ENCODE measurements around the gene NWD2. TPM values are rescaled to one million over a fixed set of nuclear protein-coding genes. Genes with fewer than 3 reads are reported as not detected.

Gene NWD2
- total RNA-seq, 1 experiment from 2014 or later, result under 0.01 TPM

DNA sequence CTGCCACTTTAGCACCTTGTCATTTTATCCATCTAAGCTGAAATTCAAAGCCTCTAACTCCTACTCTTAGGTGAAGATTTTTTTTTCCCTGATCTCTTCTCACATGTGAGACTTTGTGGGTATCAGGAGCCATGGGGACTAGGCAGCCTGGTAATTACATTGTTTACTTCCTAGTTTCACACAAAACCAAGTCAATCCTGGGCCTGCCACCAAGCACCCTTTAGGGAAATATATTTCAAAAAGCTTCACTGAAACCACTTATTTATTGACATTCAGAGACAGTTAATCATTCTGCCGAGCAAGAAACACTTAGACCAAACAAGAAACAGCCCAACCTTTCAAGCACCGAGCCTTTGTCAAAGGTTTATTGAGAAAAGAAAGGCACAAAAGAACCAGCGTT is 241.6 kb downstream of the NWD2 start:
- POLR2A ChIA-PET (ENCODE audit: unreplicated experiment), result no interaction called here
- Histone ChIP-seq H3K9ac (ENCODE audit: low read length) (no peak overlapping the region), H3K4me2 (ENCODE audit: low read length) (no peak overlapping the region), H3K4me1 (ENCODE audit: insufficient read depth, low read length) (no peaks in the 10 kb centered on the region), H3K27me3 (ENCODE audit: low read length) (no peaks in the 10 kb centered on the region), H3K9me3 (ENCODE audit: low read length) (no peaks in the 10 kb centered on the region), H2AFZ (ENCODE audit: low read length) (no peak overlapping the region), H3F3A (ENCODE audit: low read length, unreplicated experiment) (no peaks in the 10 kb centered on the region), H4K20me1 (ENCODE audit: low read length) (no peaks in the 10 kb centered on the region), H3K27ac (ENCODE audit: low read length) (no peak overlapping the region), H3K4me3 (ENCODE audit: low read length) (no peak overlapping the region), H3K36me3 (ENCODE audit: low read depth, low read length) (no peaks in the 10 kb centered on the region), H3K9me2 (replicated peaks; ENCODE audit: low read length) (no peaks in the 10 kb centered on the region), H3K79me2 (ENCODE audit: low read length) (no peaks in the 10 kb centered on the region)
- BruUV-seq (replicated peaks), result no TSS peak
- TF ChIP-seq EZH2phosphoT487 (IDR thresholded peaks at IDR 0.05; ENCODE audit: borderline replicate concordance, low read length) (no peak), EZH2 (IDR thresholded peaks at IDR 0.05; ENCODE audit: low read length, unreplicated experiment) (no peak)
- TF ChIP-seq, protein P1, sequence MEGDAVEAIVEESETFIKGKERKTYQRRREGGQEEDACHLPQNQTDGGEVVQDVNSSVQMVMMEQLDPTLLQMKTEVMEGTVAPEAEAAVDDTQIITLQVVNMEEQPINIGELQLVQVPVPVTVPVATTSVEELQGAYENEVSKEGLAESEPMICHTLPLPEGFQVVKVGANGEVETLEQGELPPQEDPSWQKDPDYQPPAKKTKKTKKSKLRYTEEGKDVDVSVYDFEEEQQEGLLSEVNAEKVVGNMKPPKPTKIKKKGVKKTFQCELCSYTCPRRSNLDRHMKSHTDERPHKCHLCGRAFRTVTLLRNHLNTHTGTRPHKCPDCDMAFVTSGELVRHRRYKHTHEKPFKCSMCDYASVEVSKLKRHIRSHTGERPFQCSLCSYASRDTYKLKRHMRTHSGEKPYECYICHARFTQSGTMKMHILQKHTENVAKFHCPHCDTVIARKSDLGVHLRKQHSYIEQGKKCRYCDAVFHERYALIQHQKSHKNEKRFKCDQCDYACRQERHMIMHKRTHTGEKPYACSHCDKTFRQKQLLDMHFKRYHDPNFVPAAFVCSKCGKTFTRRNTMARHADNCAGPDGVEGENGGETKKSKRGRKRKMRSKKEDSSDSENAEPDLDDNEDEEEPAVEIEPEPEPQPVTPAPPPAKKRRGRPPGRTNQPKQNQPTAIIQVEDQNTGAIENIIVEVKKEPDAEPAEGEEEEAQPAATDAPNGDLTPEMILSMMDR (conservative IDR thresholded peaks at IDR 0.05; ENCODE audit: low read depth, low read length), result no peak
- ATAC-seq (no peak), DNase-seq (no peak)
- CTCF ChIA-PET, result interaction anchor here (0.6 kb wide), 1 partner anchor 44 kb away, joined by 3 read pairs; no protein-coding TSS in a partner anchor
- intact Hi-C loops (cut with micrococcal nuclease), result no loop called here

DNA sequence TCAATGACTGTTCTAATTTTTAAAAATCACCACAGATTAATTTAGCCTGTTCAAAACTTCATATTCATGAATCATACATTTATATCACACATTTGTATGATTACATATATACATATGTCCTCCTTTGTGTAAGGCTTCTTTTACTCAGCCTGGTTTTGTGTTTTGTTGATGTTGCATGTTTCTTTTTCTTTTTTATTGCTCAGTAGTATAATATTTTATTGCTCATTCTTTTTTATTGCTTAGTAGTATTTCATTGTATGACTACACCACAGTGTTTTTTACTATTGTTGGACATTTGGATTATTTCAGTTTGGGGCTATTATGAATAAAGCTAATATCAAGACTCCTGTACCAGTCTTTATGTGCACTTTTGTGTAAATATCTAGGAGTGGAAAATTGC is 243.1 kb downstream of the NWD2 start:
- no peak overlapping the region for H3K27ac ChIP-seq (ENCODE audit: low read length)
- POLR2A ChIA-PET (ENCODE audit: unreplicated experiment), result no interaction called here
- H3K9me3 ChIP-seq (ENCODE audit: low read length), result no peaks in the 10 kb centered on the region
- H3K9ac ChIP-seq (ENCODE audit: low read length), result no peak overlapping the region
- CTCF ChIA-PET, result no interaction called here
- H3K9me2 ChIP-seq (replicated peaks; ENCODE audit: low read length), result no peaks in the 10 kb centered on the region
- no peaks in the 10 kb centered on the region for H3K4me1 ChIP-seq (ENCODE audit: insufficient read depth, low read length)
- H3K79me2 ChIP-seq (ENCODE audit: low read length), result no peaks in the 10 kb centered on the region
- TF ChIP-seq EZH2phosphoT487 (IDR thresholded peaks at IDR 0.05; ENCODE audit: borderline replicate concordance, low read length) (no peak), EZH2 (IDR thresholded peaks at IDR 0.05; ENCODE audit: low read length, unreplicated experiment) (no peak)
- TF ChIP-seq, protein P1 (conservative IDR thresholded peaks at IDR 0.05; ENCODE audit: low read depth, low read length), result no peak
- no peaks in the 10 kb centered on the region for H4K20me1 ChIP-seq (ENCODE audit: low read length)
- no peaks in the 10 kb centered on the region for H3K36me3 ChIP-seq (ENCODE audit: low read depth, low read length)
- H3K4me3 ChIP-seq (ENCODE audit: low read length), result no peak overlapping the region
- DNase-seq (no peak), ATAC-seq (no peak)
- BruUV-seq (replicated peaks), result no TSS peak
- no peak overlapping the region for H3K4me2 ChIP-seq (ENCODE audit: low read length)
- intact Hi-C loops (cut with micrococcal nuclease), result no loop called here
- no peak overlapping the region for H2AFZ ChIP-seq (ENCODE audit: low read length)
- no peaks in the 10 kb centered on the region for H3K27me3 ChIP-seq (ENCODE audit: low read length)
- H3F3A ChIP-seq (ENCODE audit: low read length, unreplicated experiment), result no peaks in the 10 kb centered on the region

DNA sequence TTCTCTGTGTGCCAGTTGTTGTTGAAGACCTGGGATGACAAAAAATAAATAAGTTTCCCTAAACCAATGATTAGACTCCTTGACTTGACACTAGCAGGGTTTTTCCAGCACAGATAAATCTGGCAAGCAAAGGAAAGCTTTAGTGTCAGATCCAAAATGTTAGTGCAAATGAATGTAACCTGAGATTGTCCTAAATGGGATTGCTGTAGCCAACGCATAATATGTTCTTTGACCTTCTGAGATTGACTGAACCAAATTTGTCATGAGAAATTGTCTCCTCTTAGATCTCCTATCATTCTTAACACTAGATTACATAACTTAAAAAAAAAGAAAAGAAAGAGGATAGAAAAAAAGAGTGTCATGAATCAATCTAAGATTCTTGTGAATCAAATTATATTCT is 245.2 kb downstream of the NWD2 start:
- intact Hi-C loops (cut with micrococcal nuclease), result no loop called here
- BruUV-seq (replicated peaks), result no TSS peak
- POLR2A ChIA-PET (ENCODE audit: unreplicated experiment), result no interaction called here

More for the DNA sequence above, 245.2 kb downstream of the NWD2 start:
- DNase-seq, result no peak
- H4K20me1 ChIP-seq (ENCODE audit: low read length), result no peaks in the 10 kb centered on the region
- no peaks in the 10 kb centered on the region for H3K9me2 ChIP-seq (replicated peaks; ENCODE audit: low read length)
- ATAC-seq, result no peak
- no peak overlapping the region for H3K9ac ChIP-seq (ENCODE audit: low read length)
- no peak overlapping the region for H3K4me3 ChIP-seq (ENCODE audit: low read length)
- no peak overlapping the region for H3K27ac ChIP-seq (ENCODE audit: low read length)
- CTCF ChIA-PET, result no interaction called here
- H3K9me3 ChIP-seq (ENCODE audit: low read length), result no peaks in the 10 kb centered on the region
- TF ChIP-seq EZH2phosphoT487 (IDR thresholded peaks at IDR 0.05; ENCODE audit: borderline replicate concordance, low read length), result no peak
- TF ChIP-seq, protein P1 (conservative IDR thresholded peaks at IDR 0.05; ENCODE audit: low read depth, low read length), result no peak
- TF ChIP-seq EZH2 (IDR thresholded peaks at IDR 0.05; ENCODE audit: low read length, unreplicated experiment), result no peak
- H3K79me2 ChIP-seq (ENCODE audit: low read length), result no peaks in the 10 kb centered on the region
- no peaks in the 10 kb centered on the region for H3K4me1 ChIP-seq (ENCODE audit: insufficient read depth, low read length)
- no peaks in the 10 kb centered on the region for H3K36me3 ChIP-seq (ENCODE audit: low read depth, low read length)
- H3K27me3 ChIP-seq (ENCODE audit: low read length), result no peaks in the 10 kb centered on the region
- no peak overlapping the region for H3K4me2 ChIP-seq (ENCODE audit: low read length)
- no peak overlapping the region for H2AFZ ChIP-seq (ENCODE audit: low read length)
- no peaks in the 10 kb centered on the region for H3F3A ChIP-seq (ENCODE audit: low read length, unreplicated experiment)
